AG04449 (cell line): Measurements from ENCODE around the gene HAUS3.

Experiments used
- CTCF ChIA-PET: fragments of 350-600 bp; formaldehyde crosslinking; extraction: SDS; loops from one replicate; lab custom pipeline; 2021; ENCODE audit warnings: antibody characterized with exemption; lab: Yijun Ruan, JAX
- POLR2A ChIA-PET: fragments of 400-600, 350-600 bp; formaldehyde crosslinking; extraction: SDS; loops from one replicate; lab custom pipeline; 2020; ENCODE audit warnings: antibody characterized with exemption, inconsistent platforms; lab: Yijun Ruan, JAX
- DNase-seq: peaks from one replicate; pipeline ENCODE4 v3.0.0-alpha.2; 2010; ENCODE audit warnings: low read depth, low spot score
- H3K4me3 ChIP-seq: 2 replicates; pipeline ENCODE4 v1.5.1; 2011; ENCODE audit warnings: low read depth, mild to moderate bottlenecking, control low read depth, low read length
- CTCF ChIP-seq: IDR thresholded peaks from one replicate; pipeline ENCODE4 v1.5.1; 2011; ENCODE audit warnings: mild to moderate bottlenecking, moderate library complexity, low read length, control low read depth, inconsistent platforms; ENCODE audit not compliant: insufficient read depth; ENCODE audit errors: missing control alignments

Gene HAUS3

GRCh38 chr4:2246384-2247127, 4.6 kb upstream of the HAUS3 start:
- ChIA-PET POLR2A (no interaction called here), CTCF (no interaction called here)
- H3K4me3 ChIP-seq = no peak overlapping the region
- TF ChIP-seq CTCF = no peak
- no peak for DNase-seq

- TF ChIP-seq CTCF = no peak
- H3K4me3 ChIP-seq = no peak overlapping the region
- no peak for DNase-seq
- ChIA-PET CTCF (no interaction called here), POLR2A (no interaction called here)
Measured at GRCh38 chr4:2245787-2246275, 3.9 kb upstream of the HAUS3 start.

GRCh38 chr4:2245057-2245786, 3.3 kb upstream of the HAUS3 start:
- POLR2A ChIA-PET = no interaction called here
- no peak overlapping the region for H3K4me3 ChIP-seq
- no peak for TF ChIP-seq CTCF
- CTCF ChIA-PET = interaction anchor here (1.2 kb wide), 1 partner anchor 15 kb away, joined by 3 read pairs; no protein-coding TSS in a partner anchor
- DNase-seq = no peak

GRCh38 chr4:2243681-2244380, 1.9 kb upstream of the HAUS3 start:
- ChIA-PET POLR2A (no interaction called here), CTCF (interaction anchor here (0.7 to 1.2 kb wide), 2 partner anchors 8 to 16 kb away, joined by 3 to 4 read pairs; no protein-coding TSS in a partner anchor)
- no peak for DNase-seq
- peak; percentile 17 for TF ChIP-seq CTCF
- no peak overlapping the region for H3K4me3 ChIP-seq

- no peak for TF ChIP-seq CTCF
- DNase-seq = no peak
- H3K4me3 ChIP-seq = peak overlapping the region; percentile 95
- POLR2A ChIA-PET = interaction anchor here (2.5 kb wide), 1 partner anchor 21 kb away, joined by 12 read pairs; the partner anchor contains the start of gene MXD4
- CTCF ChIA-PET = interaction anchor here (0.9 to 2.5 kb wide), 3 partner anchors 17 to 227 kb away, joined by 3 to 10 read pairs (median 8); no protein-coding TSS in a partner anchor
Measured at GRCh38 chr4:2241003-2241402, 918 bp downstream of the HAUS3 start.
